ENCODE results near the gene FZD7. TPM values are rescaled to one million over a fixed set of nuclear protein-coding genes. Genes with fewer than 3 reads are reported as not detected.
A peak's percentile ranks its signal among the peaks of the same experiment; 100 is the strongest.

Gene FZD7
- total RNA-seq, 2 donors from 2014 or later = 193 to 266 TPM

DNA sequence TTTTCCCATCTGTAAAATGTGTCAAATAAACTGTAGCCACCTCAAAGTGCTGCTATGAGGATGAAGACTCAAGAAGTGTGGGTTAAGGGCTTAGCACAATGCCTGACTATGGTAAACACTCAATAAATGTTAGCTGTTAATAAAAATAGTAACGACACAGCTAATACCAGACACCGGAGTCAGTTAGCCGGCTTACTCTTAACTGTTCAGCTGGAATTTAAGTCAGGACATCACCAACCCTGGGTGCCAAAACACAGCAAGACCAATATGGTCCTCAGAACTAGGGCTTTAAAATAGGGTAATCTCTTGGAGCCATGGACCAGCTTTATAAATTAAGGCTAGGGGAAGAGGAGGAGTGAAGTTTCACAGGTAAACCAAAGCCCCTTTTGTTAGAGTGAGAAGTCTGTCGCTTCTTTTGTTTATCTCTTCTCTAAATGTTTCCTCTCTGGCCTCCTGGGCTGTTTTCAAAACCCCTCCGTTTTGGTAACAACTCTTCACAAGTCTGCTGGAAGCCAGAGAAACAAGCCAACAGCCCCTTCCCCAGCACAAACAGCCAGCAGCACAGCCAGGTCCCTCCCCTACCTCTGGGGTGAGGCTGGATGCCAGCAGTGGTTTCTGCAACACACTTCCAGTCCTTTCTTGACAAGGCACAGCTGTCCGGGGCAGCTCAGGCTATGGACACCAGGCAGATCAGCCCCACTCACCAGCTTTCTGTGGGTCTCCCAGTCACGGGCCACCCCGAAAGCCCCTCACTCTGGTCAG is 13.8 kb upstream of the FZD7 start:
- no peaks in the 10 kb centered on the region for H3K36me3 ChIP-seq (ENCODE audit: control insufficient read depth, insufficient read depth, low read length)
- 55 to 68% methylated on average over 8 of the region's 8 CpGs for WGBS, 2 experiments (ENCODE audit: insufficient coverage in 1 of 2, insufficient read length in 1 of 2)
- H3K9ac ChIP-seq (ENCODE audit: extremely low read depth, low read length, poor library complexity, severe bottlenecking) = no peak overlapping the region
- DNase-seq = peak; percentile 91
- no peaks in the 10 kb centered on the region for H3K27me3 ChIP-seq (ENCODE audit: control insufficient read depth, insufficient read depth, low read length, poor library complexity, severe bottlenecking)
- peaks cover 49% of the 10 kb centered on the region for H3K4me1 Mint-ChIP-seq
- H3K4me3 Mint-ChIP-seq = peak overlapping the region; percentile 24
- TF ChIP-seq, protein P1, sequence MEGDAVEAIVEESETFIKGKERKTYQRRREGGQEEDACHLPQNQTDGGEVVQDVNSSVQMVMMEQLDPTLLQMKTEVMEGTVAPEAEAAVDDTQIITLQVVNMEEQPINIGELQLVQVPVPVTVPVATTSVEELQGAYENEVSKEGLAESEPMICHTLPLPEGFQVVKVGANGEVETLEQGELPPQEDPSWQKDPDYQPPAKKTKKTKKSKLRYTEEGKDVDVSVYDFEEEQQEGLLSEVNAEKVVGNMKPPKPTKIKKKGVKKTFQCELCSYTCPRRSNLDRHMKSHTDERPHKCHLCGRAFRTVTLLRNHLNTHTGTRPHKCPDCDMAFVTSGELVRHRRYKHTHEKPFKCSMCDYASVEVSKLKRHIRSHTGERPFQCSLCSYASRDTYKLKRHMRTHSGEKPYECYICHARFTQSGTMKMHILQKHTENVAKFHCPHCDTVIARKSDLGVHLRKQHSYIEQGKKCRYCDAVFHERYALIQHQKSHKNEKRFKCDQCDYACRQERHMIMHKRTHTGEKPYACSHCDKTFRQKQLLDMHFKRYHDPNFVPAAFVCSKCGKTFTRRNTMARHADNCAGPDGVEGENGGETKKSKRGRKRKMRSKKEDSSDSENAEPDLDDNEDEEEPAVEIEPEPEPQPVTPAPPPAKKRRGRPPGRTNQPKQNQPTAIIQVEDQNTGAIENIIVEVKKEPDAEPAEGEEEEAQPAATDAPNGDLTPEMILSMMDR (conservative IDR thresholded peaks at IDR 0.05) = no peak
- no peaks in the 10 kb centered on the region for H3K36me3 Mint-ChIP-seq (ENCODE audit: low read depth)
- H3K4me1 ChIP-seq (ENCODE audit: control insufficient read depth, insufficient read depth, low read length) = peaks cover 30% of the 10 kb centered on the region
- H3K27ac Mint-ChIP-seq = peak overlapping the region; percentile 91
- H3K9me3 Mint-ChIP-seq = peaks cover 2% of the 10 kb centered on the region
- peak overlapping the region; percentile 39 for H3K4me3 ChIP-seq (ENCODE audit: low read length)
- H3K27me3 Mint-ChIP-seq (ENCODE audit: insufficient read depth) = peaks cover 21% of the 10 kb centered on the region
- H3K27ac ChIP-seq (ENCODE audit: low read depth, low read length) = no peak overlapping the region
- no peaks in the 10 kb centered on the region for H3K9me3 ChIP-seq (ENCODE audit: control insufficient read depth, low read length)

DNA sequence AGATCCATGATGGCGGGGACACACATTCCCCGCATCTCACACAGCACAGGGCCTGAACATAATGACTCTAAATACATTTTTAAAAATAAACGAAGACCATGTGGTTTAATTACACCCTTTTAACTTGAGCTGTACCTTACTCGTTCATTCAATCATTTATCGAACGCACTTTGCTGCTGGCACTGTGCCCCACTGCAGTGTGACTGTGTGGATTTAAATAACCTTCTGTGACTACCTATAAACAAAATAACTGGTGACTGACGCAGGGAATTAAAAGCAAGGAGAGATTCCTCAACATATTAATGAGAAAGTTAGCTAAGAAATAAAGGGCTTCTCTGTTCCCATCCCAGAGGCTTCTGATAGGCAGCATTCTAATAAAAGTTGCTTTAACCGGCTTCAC is 10.9 kb upstream of the FZD7 start:
- H3K4me3 ChIP-seq (ENCODE audit: low read length) = peak overlapping the region; percentile 51
- H3K27ac ChIP-seq (ENCODE audit: low read depth, low read length) = no peak overlapping the region
- peaks cover 55% of the 10 kb centered on the region for H3K4me1 Mint-ChIP-seq
- H3K27me3 ChIP-seq (ENCODE audit: control insufficient read depth, insufficient read depth, low read length, poor library complexity, severe bottlenecking) = no peaks in the 10 kb centered on the region
- DNase-seq = no peak
- 63 to 78% methylated on average over 8 of the region's 8 CpGs for WGBS, 2 experiments (ENCODE audit: insufficient coverage in 1 of 2, insufficient read length in 1 of 2)
- peaks cover 40% of the 10 kb centered on the region for H3K4me1 ChIP-seq (ENCODE audit: control insufficient read depth, insufficient read depth, low read length)
- H3K4me3 Mint-ChIP-seq = peak overlapping the region; percentile 35
- H3K36me3 Mint-ChIP-seq (ENCODE audit: low read depth) = no peaks in the 10 kb centered on the region
- TF ChIP-seq, protein P1 (conservative IDR thresholded peaks at IDR 0.05) = no peak
- H3K36me3 ChIP-seq (ENCODE audit: control insufficient read depth, insufficient read depth, low read length) = no peaks in the 10 kb centered on the region
- H3K9ac ChIP-seq (ENCODE audit: extremely low read depth, low read length, poor library complexity, severe bottlenecking) = peak overlapping the region; percentile 2
- no peaks in the 10 kb centered on the region for H3K9me3 ChIP-seq (ENCODE audit: control insufficient read depth, low read length)
- H3K9me3 Mint-ChIP-seq = peaks cover 2% of the 10 kb centered on the region
- peak overlapping the region; percentile 88 for H3K27ac Mint-ChIP-seq
- H3K27me3 Mint-ChIP-seq (ENCODE audit: insufficient read depth) = peaks cover 43% of the 10 kb centered on the region

DNA sequence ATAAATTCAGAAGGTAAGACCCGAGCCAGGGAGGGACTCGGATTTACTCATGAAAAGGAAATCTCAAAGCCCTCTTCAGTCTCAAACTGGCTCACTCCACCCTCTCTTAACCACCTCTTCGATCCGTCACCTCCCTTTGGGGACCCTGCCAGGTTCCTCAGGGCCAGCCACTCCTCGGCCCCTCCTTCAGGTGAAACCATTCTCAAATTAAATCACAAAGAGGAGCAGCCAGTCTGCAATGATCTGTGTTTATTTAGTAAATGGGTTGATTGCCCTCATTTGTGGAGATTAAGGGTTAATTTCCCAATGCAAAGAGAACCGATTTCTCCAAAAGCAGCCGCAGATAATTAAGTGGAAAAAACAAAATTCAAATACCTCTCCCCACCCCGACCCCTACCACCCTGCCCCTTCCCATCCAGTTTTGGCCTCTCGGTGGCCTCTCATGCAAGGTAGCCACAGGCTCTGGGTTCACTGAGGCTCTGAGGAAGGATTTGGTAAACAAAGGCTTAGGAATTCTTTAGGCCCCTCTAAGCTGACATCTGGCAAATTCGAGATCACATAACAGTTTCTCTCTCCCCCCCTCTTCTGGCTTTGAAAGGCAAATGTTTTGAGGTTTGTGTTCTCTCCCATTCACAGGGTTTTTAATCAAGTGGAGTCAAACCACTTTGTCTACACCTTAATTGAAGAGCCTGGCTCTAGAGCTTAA is 10.3 kb upstream of the FZD7 start:
- peak overlapping the region; percentile 88 for H3K27ac Mint-ChIP-seq
- Histone ChIP-seq H3K4me1 (ENCODE audit: control insufficient read depth, insufficient read depth, low read length) (peaks cover 40% of the 10 kb centered on the region), H3K27me3 (ENCODE audit: control insufficient read depth, insufficient read depth, low read length, poor library complexity, severe bottlenecking) (no peaks in the 10 kb centered on the region), H3K9ac (ENCODE audit: extremely low read depth, low read length, poor library complexity, severe bottlenecking) (peak overlapping the region; percentile 2), H3K36me3 (ENCODE audit: control insufficient read depth, insufficient read depth, low read length) (no peaks in the 10 kb centered on the region), H3K4me3 (ENCODE audit: low read length) (peak overlapping the region; percentile 51), H3K9me3 (ENCODE audit: control insufficient read depth, low read length) (no peaks in the 10 kb centered on the region), H3K27ac (ENCODE audit: low read depth, low read length) (peak overlapping the region; percentile 26)
- peak; percentile 90 for DNase-seq
- WGBS, 2 experiments (ENCODE audit: insufficient coverage in 1 of 2, insufficient read length in 1 of 2) = 10% methylated on average over 10 of the region's 10 CpGs; no CpG with 5 or more reads in 1 of the 2 experiments
- H3K4me1 Mint-ChIP-seq = peaks cover 55% of the 10 kb centered on the region
- H3K9me3 Mint-ChIP-seq = peaks cover 2% of the 10 kb centered on the region
- TF ChIP-seq, protein P1 (conservative IDR thresholded peaks at IDR 0.05) = no peak
- H3K27me3 Mint-ChIP-seq (ENCODE audit: insufficient read depth) = peaks cover 49% of the 10 kb centered on the region
- H3K36me3 Mint-ChIP-seq (ENCODE audit: low read depth) = no peaks in the 10 kb centered on the region
- H3K4me3 Mint-ChIP-seq = peak overlapping the region; percentile 35
